GM19452 (cell line): ENCODE data around the gene PILRA.
"Not testable (repeated sequence)": the region's sequence is repeated elsewhere in the genome, so short reads cannot be mapped to it uniquely, and the experiment has no call there.

Source experiments
- ATAC-seq: cut with Tn5 transposase; IDR thresholded peaks from one replicate; pipeline ENCODE4 v1.9.1; 2021; ENCODE audit not compliant: unreplicated experiment

PILRA gene

DNA sequence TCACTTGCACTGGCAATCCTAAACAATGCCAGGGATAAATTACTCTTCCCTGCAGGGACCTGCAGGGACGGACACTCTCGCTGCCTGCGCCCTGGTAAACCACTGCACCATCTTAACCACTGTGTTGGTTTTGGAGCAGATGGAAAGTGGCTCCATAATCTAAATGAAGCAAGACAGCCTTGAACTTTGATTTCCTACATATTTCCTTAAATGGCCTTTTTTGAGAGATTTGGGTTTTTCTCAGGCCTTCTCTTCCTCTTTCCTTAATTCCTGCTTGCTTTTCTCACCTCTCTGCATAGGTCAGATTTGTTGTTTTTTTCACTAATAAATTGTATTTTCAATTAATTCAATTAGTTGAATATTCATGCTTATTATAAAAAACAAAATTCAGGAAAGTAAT lies 2.8 kb downstream of the PILRA start:
- no peak for ATAC-seq

DNA sequence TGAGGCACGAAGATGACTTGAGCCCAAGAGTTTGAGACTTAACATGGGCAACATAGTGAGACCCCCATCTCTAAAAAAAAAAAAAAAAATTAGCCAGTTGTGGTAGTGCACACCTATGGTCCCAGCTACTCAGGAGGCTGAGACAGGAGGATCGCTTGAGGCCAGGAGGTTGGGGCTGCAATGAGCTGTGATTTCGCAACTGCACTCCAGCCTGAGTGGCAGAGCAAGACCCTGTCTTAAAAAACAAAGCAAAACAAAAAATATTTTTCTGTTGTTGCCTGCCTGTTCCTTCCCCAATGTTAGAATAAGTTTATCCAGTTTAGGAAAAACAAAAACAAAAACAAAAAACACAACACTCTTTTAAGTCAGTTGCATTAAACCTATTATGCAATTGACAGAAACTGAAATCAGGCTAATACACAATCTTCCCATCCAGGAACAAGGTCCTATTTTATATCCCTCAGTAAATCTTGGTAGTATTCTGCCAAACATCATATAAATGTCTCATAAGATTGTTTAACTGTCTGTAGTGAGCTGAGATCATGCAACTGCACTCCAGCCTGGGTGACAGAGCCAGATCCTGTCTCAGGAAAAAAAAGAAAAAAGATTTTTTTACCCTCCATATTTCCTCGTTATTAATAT lies 4.9 kb downstream of the PILRA start:
- no peak for ATAC-seq

- ATAC-seq = no peak
Measured at GRCh38 chr7:100380196-100380595, 6.9 kb downstream of the PILRA start.

DNA sequence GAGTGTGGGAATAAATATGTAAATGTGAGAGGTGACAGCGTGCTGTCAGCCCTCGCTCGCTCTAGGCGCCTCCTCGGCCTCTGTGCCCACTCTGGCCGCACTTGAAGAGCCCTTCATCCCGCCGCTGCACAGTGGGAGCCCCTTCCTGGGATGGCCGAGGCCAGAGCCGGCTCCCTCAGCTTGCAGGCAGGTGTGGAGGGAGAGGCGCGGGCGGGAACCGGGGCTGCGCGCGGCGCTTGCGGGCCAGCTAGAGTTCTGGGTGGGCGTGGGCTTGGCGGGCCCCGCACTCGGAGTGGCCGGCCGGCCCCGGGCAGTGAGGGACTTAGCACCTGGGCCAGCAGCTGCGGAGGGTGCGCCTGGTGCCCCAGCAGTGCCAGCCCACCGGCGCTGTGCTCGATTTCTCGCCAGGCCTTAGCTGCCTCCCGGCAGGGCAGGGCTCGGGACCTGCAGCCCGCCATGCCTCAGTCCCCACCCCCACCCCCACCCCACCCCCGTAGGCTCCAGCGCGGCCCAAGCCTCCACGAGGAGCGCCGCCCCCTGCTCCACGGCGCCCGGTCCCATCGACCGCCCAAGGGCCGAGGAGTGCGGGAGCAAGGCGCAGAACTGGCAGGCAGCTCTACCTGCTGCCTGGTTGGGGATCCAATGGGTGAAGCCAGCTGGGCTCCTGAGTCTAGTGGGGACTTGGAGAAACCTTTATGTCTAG lies 8.4 kb downstream of the PILRA start:
- ATAC-seq = not testable (repeated sequence)

DNA sequence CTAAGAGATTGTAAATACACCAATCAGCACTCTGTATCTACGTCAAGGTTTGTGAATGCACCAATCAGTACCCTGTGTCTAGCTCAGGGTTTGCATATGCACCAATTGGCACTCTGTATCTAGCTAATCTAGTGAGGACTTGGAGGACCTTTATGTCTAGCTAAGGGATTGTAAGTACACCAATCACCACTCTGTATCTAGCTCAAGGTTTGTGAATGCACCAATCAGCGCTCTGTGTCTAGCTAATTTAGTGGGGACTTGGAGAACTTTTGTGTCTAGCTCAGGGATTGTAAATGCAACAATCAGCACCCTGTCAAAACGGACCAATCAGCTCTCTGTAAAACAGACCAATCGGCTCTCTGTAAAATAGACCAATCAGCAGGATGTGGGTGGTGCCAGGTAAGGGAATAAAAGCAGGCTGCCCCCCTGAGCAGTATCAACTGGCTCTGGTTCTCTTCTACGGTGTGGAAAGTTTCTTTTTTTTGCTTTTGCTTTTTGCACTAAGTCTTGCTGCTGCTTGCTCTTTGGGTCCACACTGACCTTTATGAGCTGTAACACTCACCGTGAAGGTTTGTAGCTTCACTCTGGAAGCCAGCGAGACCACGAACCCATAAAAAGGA lies 9.1 kb downstream of the PILRA start:
- ATAC-seq = not testable (repeated sequence)

DNA sequence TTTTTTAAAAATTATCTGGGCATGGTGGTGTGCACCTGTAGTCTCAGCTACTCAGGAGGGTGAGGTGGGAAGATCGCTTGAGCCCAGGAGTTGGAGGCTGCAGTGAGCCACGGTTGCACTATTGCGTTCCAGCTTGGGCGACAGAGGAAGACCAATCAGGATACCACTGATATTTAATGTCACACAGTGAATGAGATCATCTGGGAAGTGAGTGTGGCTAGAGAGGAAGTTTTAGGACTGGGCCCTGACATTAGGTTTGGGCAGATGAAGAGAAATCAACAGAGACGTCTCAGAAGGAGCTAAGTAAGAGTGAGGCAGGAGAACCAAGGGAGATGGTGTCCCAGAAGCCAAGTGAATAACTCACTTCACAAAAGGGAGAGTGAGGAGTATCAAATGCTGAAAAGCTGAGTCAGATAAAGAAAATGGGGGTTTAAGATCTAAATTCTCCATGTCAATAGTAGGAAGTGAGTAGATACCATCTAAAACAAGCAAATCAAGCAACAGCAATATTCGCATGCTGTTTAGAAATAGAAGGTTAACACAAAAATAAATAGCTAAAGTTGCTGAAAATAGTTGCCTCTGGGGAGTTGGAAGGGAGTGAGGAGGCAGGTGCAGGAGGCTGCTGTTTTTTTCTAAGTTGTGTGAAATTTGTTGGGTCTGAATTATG lies 11.5 kb downstream of the PILRA start:
- ATAC-seq = no peak

DNA sequence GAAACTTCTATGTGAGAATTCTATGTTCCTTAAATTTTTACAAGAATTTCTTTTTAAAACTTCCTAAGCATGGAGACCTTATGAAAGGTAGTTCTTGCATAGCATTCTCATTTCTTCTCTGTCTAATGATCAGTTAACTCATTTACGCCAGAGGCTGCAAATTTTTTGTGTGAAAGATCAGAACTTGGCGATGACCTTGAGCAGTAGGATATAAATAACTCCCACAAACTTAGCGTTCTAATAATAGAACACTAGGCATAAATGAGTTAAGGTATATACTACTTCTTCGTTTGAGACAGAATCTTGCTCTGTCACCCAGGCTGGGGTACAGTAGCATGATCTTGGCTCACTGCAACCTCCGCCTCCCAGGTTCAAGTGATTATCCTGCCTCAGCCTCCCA lies 13.7 kb downstream of the PILRA start:
- ATAC-seq = no peak

GRCh38 chr7:100387695-100388094 lies 14.4 kb downstream of the PILRA start:
- ATAC-seq = no peak

- ATAC-seq = no peak
Measured at GRCh38 chr7:100389437-100390088, 16.3 kb downstream of the PILRA start.

- no peak for ATAC-seq
Measured at GRCh38 chr7:100390286-100391009, 17.2 kb downstream of the PILRA start.

- no peak for ATAC-seq
Measured at GRCh38 chr7:100393233-100393905, 20.1 kb downstream of the PILRA start.

DNA sequence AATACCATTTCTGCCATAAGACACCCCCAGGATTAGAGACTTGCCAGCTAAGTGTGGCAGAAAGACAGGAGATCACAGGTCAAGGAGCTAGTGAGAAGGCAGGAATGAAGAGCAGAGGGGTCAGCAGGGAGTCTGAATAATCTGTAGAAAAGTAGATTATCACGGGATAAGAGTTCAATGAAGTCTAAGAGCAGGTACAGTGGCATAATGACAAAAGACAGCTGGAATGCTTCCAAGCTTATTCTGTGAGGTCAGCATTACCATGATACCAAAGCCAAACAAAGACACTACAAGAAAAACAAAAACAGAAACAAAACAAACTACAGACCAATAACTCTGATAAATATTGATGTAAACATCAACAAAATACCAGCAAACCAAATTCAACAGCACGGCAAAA lies 20.8 kb downstream of the PILRA start:
- no peak for ATAC-seq

DNA sequence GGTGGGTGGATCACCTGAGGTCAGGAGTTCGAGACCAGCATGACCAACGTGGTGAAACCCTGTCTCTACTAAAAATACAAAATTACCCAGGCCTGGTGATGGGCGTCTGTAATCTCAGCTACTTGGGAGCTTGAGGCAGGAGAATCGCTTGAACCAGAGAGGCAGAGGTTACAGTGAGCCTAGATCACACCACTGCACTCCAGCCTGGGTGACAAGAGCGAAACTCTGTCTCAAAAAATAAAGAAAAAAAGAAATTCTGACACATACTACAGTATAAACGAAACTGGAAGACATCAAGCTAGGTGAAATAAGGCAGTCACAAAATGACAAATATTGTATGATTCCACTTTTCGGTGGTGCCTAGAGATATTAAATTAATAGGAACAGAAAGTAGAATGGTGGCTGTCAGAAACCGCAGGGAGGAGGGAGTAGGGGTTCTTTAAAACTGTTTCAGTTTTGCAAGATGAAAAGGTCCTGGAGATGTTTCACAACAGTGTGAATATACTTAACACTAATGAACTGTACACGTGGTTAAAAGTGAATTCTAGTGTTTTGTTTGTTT lies 23.2 kb downstream of the PILRA start:
- peak; percentile 93 for ATAC-seq

DNA sequence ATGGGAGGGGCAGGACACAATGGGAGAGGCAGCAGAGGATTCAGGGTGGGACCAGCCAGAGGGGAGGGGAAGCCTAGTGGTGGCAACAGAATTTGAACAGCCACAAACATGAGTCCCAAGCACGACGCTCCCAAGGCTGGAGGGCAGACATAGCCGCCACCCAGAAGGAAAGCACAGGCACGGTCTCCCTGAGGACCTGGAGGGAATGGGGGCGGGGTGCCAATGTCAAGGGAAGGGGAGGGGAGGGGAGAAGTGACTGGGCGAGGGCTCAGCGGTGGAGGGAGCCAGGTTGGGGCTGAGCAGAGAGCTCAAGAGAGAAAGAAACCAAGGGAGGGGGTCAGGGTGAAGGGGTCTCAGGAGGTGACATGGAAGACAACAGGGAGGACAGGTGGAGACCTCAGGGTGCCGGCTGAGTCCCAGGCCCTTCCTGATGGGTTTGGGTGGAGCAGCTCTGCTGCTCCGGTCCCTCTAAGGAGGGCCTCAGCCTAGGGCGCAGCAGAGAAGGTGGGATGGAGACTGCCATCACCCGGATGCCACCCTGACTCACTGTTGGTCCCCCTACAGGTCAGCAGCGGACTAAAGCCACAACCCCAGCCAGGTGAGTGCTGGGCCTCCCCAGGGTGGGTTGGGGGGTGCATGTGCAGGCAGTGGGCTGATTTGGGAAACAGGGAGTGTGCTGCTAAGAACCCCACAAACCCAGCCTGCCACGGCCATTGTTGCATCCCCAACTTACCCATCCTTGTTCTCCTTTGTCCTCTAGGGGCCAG lies 24.2 kb downstream of the PILRA start:
- ATAC-seq = no peak

DNA sequence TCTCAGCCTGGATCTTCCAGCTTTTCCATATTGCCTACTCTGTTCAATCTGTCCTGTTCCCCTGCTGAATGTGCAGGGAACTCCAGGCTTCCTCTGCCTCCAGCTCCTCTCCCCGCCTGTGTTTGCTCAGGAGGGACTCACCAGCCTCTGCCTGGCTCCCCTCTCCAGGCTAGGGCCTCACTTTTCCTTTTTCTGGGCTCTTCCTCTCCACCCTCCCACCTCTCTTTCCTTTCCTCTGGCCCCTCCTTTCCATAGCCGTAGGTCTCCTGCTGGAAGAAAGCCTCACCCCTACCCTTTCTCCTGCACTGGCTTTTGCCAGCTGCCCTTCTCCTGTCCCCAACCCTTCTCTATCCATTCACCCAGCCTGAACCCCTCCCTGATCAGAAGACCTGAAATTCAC lies 25.0 kb downstream of the PILRA start:
- no peak for ATAC-seq

GRCh38 chr7:100400041-100400440 lies 26.8 kb downstream of the PILRA start:
- ATAC-seq = no peak

DNA sequence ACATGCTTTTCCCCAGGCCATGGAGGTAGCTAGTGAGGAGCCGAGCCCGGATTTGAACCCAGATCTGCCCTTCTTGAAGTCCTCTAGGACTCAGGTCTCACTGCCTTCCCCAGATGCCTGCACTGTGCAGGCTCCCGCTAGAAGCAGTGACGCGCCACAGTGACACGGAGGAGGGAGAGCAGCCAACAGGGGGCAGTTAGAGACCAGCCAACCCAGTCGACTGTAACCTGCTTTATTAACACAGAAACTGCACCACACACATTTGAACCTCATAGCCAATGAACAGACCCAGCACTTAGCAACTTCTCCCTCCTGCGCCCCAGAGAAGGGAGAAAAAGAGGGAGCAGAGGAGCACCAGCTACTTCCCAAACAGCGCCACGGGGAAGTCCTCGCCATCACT lies 27.4 kb downstream of the PILRA start:
- ATAC-seq = no peak

- ATAC-seq = no peak
Measured at GRCh38 chr7:100401811-100402210, 28.5 kb downstream of the PILRA start.

- ATAC-seq = no peak
Measured at GRCh38 chr7:100402241-100402640, 29.0 kb downstream of the PILRA start.
